Spleen (tissue), 11 donors: Measurements from ENCODE around the gene EN1. TPM values are rescaled to one million over a fixed set of nuclear protein-coding genes. Genes with fewer than 3 reads are reported as not detected.

Experiments used
- DNase-seq: peaks from one replicate; pipeline ENCODE4 v3.0.0-alpha.2; 2020
- H3K27ac ChIP-seq, 8 donors: fragments of 200-600 bp; sonication (generic) in 7 of 8; 1 replicate in 4 of 8; 2 replicates in 4 of 8; pipeline versions ENCODE4 v1.5.0 to v1.8.0; 2016 to 2021; ENCODE audit warnings: inconsistent platforms in 4 of 8, mild to moderate bottlenecking in 4 of 8, moderate library complexity in 1 of 8
- H3K27me3 ChIP-seq, 7 donors: fragments of 200-600 bp; sonication (generic) in 6 of 7; replicated peaks in 1 of 7; 1 replicate in 4 of 7; 2 replicates in 3 of 7; pipeline versions ENCODE4 v1.5.0 to v1.8.0; 2016 to 2021; ENCODE audit warnings: inconsistent platforms in 3 of 7, mild to moderate bottlenecking in 1 of 7
- H3K36me3 ChIP-seq, 6 donors: fragments of 200-600 bp; sonication (generic) in 5 of 6; 1 replicate in 4 of 6; 2 replicates in 2 of 6; pipeline versions ENCODE4 v1.5.0 to v1.8.0; 2016 to 2021; ENCODE audit warnings: inconsistent platforms in 2 of 6
- H3K4me1 ChIP-seq, 6 donors: fragments of 200-600 bp; sonication (generic) in 5 of 6; 1 replicate in 3 of 6; 2 replicates in 3 of 6; pipeline versions ENCODE4 v1.5.0 to v1.8.0; 2016 to 2021; ENCODE audit warnings: inconsistent platforms in 3 of 6
- H3K4me3 ChIP-seq, 8 donors: fragments of 200-600 bp; sonication (generic) in 7 of 8; 1 replicate in 4 of 8; 2 replicates in 4 of 8; pipeline versions ENCODE4 v1.5.0 to v1.8.0; 2016 to 2021; ENCODE audit warnings: inconsistent platforms in 4 of 8, mild to moderate bottlenecking in 4 of 8, moderate library complexity in 2 of 8
- H3K9me3 ChIP-seq, 8 donors: fragments of 200-600 bp; sonication (generic) in 7 of 8; 1 replicate in 4 of 8; 2 replicates in 4 of 8; pipeline versions ENCODE4 v1.5.0 to v1.8.0; 2016 to 2021; ENCODE audit warnings: inconsistent platforms in 4 of 8
- CTCF ChIP-seq, 11 experiments: fragments of 200-600 bp in 7 of 11; fragments of 450-650 bp in 4 of 11; sonication (generic) in 4 of 11; IDR thresholded peaks in 8 of 11; conservative IDR thresholded peaks in 3 of 11; 1 replicate in 7 of 11; 2 replicates in 4 of 11; pipeline versions ENCODE4 v1.4.0 to v1.8.0; 2016 to 2021; ENCODE audit warnings: antibody characterized with exemption in 11 of 11, inconsistent platforms in 4 of 11, mild to moderate bottlenecking in 1 of 11
- POLR2A ChIP-seq, 3 donors: fragments of 450-650 bp; IDR thresholded peaks; one replicate each; pipeline ENCODE4 v1.5.1; 2017; ENCODE audit warnings: antibody characterized with exemption in 3 of 3, mild to moderate bottlenecking in 1 of 3
- POLR2AphosphoS5 ChIP-seq, 3 donors: sonication (generic); formaldehyde crosslinking; IDR thresholded peaks; one replicate each; pipeline ENCODE4 v1.5.1; 2017; ENCODE audit warnings: antibody characterized with exemption in 3 of 3
- WGBS, 5 donors: extraction: QIAGEN DNeasy Blood & Tissue Kit in 3 of 5; methylation state at CpG; one replicate each; pipeline versions ENCODE4 v1.1.5 to v1.1.7; 2013 to 2018; 5-methylcytosine and 5-hydroxymethylcytosine counted together
- intact Hi-C: fragments of 100-400 bp; cut with DNase I; formaldehyde crosslinking; loops from one replicate; pipeline ENCODE4 v1.15.0; 2023; ENCODE audit warnings: low total_unique reads
- polyA plus RNA-seq, 3 donors: library from polyadenylated mRNA; stranded (reverse); fragments of 200-250 nt; gene quantifications; one replicate each; pipeline ENCODE4 v1.2.1, GENCODE V29; 2013
- total RNA-seq, 7 donors: library from RNA; depleted of rRNA in 3 of 7; stranded (reverse); fragments of >200 nt in 3 of 7; fragmentation: NEBNext Ultra II Directional in 4 of 7; extraction: Animal tissue kit (Norgen Biotek cat#: 25700) in 4 of 7; gene quantifications; one replicate each; pipeline versions ENCODE4 v1.1.0 to v1.2.1, GENCODE V29; 2016 to 2021
- donor health status: healthy with polysubstance abuse.
- donor health status: DM: no; HTN: no; CAD: no; lungs with moderate emphysema.
- donor health status: DM: no; HTN: no; CAD: no.
- donor health status: Bipolar disorder and iron deficiency.
- donor health status: healthy.
- donor health status: DM: no; HTN: no; CAD: no.
- donor health status: DM: yes; HTN: yes; CAD: no.

The EN1 gene
- total and polyA plus RNA-seq, 10 donors, result not detected

- DNase-seq, result peak; percentile 19
- Histone ChIP-seq H3K36me3 (no peaks in the 10 kb centered on the region), H3K4me3 (no peak overlapping the region), H3K4me1 (peaks cover 19 to 52% (median 43%) of the 10 kb centered on the region in 6 donors), H3K9me3 (no peaks in the 10 kb centered on the region), H3K27ac (no peak overlapping the region), H3K27me3 (peaks cover 22 to 100% (median 100%) of the 10 kb centered on the region in 7 donors)
- intact Hi-C loops, result no loop called here
- no peak for TF ChIP-seq POLR2AphosphoS5 (IDR thresholded peaks at IDR 0.05)
- no peak for TF ChIP-seq CTCF (IDR thresholded peaks at IDR 0.05 in 8 of 11, conservative IDR thresholded peaks at IDR 0.05 in 3 of 11)
- no peak for TF ChIP-seq POLR2A (IDR thresholded peaks at IDR 0.05)
- WGBS, 5 donors, result 21 to 29% (median 26%) methylated on average over 6 of the region's 6 CpGs
Measured at GRCh38 chr2:118838741-118839455, 8.6 kb downstream of the EN1 start.

- no peaks in the 10 kb centered on the region for H3K36me3 ChIP-seq
- TF ChIP-seq CTCF (IDR thresholded peaks at IDR 0.05 in 8 of 11, conservative IDR thresholded peaks at IDR 0.05 in 3 of 11), result no peak
- TF ChIP-seq POLR2AphosphoS5 (IDR thresholded peaks at IDR 0.05), result no peak
- TF ChIP-seq POLR2A (IDR thresholded peaks at IDR 0.05), result no peak
- H3K9me3 ChIP-seq, result no peaks in the 10 kb centered on the region
- H3K27ac ChIP-seq, result no peak overlapping the region
- intact Hi-C loops, result no loop called here
- H3K27me3 ChIP-seq, result peaks cover 17 to 100% (median 100%) of the 10 kb centered on the region in 7 donors
- DNase-seq, result peak; percentile 29
- 5 to 25% (median 18%) methylated on average over 1 to 2 of the region's 2 CpGs for WGBS, 5 donors
- no peak overlapping the region for H3K4me3 ChIP-seq
- H3K4me1 ChIP-seq, result peaks cover 16 to 42% (median 36%) of the 10 kb centered on the region in 6 donors
Measured at GRCh38 chr2:118837621-118838020, 9.8 kb downstream of the EN1 start.

GRCh38 chr2:118837067-118837466, 10.4 kb downstream of the EN1 start:
- DNase-seq, result peak; percentile 42
- Histone ChIP-seq H3K4me3 (no peak overlapping the region), H3K27ac (no peak overlapping the region), H3K36me3 (no peaks in the 10 kb centered on the region), H3K4me1 (peaks cover 13 to 36% (median 30%) of the 10 kb centered on the region in 6 donors), H3K27me3 (peaks cover 17 to 100% (median 100%) of the 10 kb centered on the region in 7 donors), H3K9me3 (no peaks in the 10 kb centered on the region)
- intact Hi-C loops, result no loop called here
- WGBS, 5 donors, result 7 to 23% (median 14%) methylated on average over 7 to 9 of the region's 9 CpGs
- no peak for TF ChIP-seq POLR2A (IDR thresholded peaks at IDR 0.05)
- no peak for TF ChIP-seq CTCF (IDR thresholded peaks at IDR 0.05 in 8 of 11, conservative IDR thresholded peaks at IDR 0.05 in 3 of 11)
- no peak for TF ChIP-seq POLR2AphosphoS5 (IDR thresholded peaks at IDR 0.05)

DNA sequence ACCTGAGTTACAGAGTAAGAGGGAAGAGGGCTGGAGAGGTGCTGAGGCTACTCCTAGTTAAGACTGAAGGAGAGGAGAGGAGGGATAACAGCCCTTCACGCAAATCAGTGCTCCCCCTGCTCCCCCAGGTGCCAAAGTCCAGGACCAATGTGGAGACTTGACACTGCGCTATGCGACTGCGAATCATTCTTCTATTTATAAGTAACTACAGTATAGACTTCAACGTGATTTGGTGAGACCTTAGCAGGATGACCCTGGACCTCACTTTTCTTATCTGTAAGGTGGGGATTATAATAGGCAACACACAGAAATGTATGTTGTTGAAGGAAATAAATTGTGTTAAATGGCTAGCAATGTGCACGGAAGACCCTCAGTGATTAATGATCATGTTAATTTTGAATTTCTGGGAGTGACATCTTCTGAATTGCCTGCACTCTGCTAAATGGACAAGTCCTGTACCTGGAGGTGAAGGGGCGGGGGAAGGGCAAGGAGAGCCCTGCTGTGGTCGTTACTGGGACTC, 11.0 kb downstream of the EN1 start:
- WGBS, 5 donors, result 4 to 11% (median 8%) methylated on average over 8 of the region's 8 CpGs
- Histone ChIP-seq H3K36me3 (no peaks in the 10 kb centered on the region), H3K4me1 (peaks cover 13 to 30% (median 24%) of the 10 kb centered on the region in 6 donors), H3K27ac (no peak overlapping the region), H3K9me3 (no peaks in the 10 kb centered on the region), H3K27me3 (peaks cover 12 to 100% (median 100%) of the 10 kb centered on the region in 7 donors), H3K4me3 (peak overlapping the region in 1 of 8 donors; percentile 65)
- TF ChIP-seq CTCF (IDR thresholded peaks at IDR 0.05 in 8 of 11, conservative IDR thresholded peaks at IDR 0.05 in 3 of 11) (no peak), POLR2AphosphoS5 (IDR thresholded peaks at IDR 0.05) (no peak), POLR2A (IDR thresholded peaks at IDR 0.05) (no peak)
- intact Hi-C loops, result no loop called here
- DNase-seq, result peak; percentile 21
